Ishikawa (cell line): ENCODE results near the gene SMAD3.
A peak's percentile ranks its signal among the peaks of the same experiment; 100 is the strongest.

Experiments
- CEBPB ChIP-seq: IDR thresholded peaks from 2 replicates; pipeline ENCODE4 v1.6.1; 2012
- EGR1 ChIP-seq: IDR thresholded peaks from 2 replicates; pipeline ENCODE4 v1.6.1; 2012
- EP300 ChIP-seq: IDR thresholded peaks from 2 replicates; pipeline ENCODE4 v1.6.1; 2012; ENCODE audit warnings: borderline replicate concordance
- NFIC ChIP-seq: IDR thresholded peaks from 2 replicates; pipeline ENCODE4 v1.6.1; 2012
- REST ChIP-seq: IDR thresholded peaks from 2 replicates; pipeline ENCODE4 v1.6.1; 2012; ENCODE audit warnings: low read depth, mild to moderate bottlenecking
- TAF1 ChIP-seq: IDR thresholded peaks from 2 replicates; pipeline ENCODE4 v1.6.1; 2012; ENCODE audit warnings: low read depth, mild to moderate bottlenecking
- TEAD4 ChIP-seq: IDR thresholded peaks from 2 replicates; pipeline ENCODE4 v1.6.1; 2012
- YY1 ChIP-seq: IDR thresholded peaks from 2 replicates; pipeline ENCODE4 v1.6.1; 2012; ENCODE audit warnings: low read depth

GRCh38 chr15:67174864-67175573, 109.6 kb downstream of the SMAD3 start:
- TF ChIP-seq CEBPB (no peak), YY1 (no peak), EP300 (peak; percentile 53; the same call in 1 of the 2 replicates), REST (no peak), TAF1 (no peak), TEAD4 (peak; percentile 45), NFIC (no peak), EGR1 (no peak)
